ENCODE measurements around the gene C10orf71. TPM values are rescaled to one million over a fixed set of nuclear protein-coding genes. Genes with fewer than 3 reads are reported as not detected.

Gene C10orf71
- total and polyA plus RNA-seq, 11 donors: 6.6 to 228 (median 112) TPM

DNA sequence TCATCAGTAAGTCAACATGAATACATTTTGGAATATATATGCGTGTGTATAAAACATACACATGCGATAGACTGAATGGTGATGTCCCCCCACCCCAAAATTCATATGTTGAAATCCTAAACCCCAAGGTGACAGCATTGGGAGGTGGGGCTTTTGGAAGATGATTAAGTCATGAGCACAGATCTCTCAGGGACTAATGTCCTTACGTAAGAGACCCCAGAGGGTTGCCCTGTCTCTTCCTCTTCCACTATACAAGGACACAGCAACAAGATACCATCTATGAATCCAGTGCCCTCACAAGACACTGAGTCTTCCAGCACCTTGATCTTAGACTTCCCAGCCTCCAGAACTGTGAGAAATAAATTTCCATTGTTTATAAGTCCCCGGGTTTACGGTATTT lies 74.4 kb downstream of the C10orf71 start:
- WGBS, 4 donors: 92 to 96% (median 94%) methylated on average over 5 of the region's 5 CpGs
- Histone ChIP-seq H3K36me3 (no peaks in the 10 kb centered on the region), H3K4me1 (peaks cover 0 to 4% (median 0%) of the 10 kb centered on the region in 12 donors), H3K27me3 (peaks cover 0 to 6% (median 0%) of the 10 kb centered on the region in 9 donors), H3K4me3 (no peak overlapping the region), H3K27ac (no peak overlapping the region), H3K9me3 (no peaks in the 10 kb centered on the region)
- intact Hi-C loops (cut with DNase I): no loop called here
- ATAC-seq: no peak
- DNase-seq: no peak
- TF ChIP-seq, protein P1, sequence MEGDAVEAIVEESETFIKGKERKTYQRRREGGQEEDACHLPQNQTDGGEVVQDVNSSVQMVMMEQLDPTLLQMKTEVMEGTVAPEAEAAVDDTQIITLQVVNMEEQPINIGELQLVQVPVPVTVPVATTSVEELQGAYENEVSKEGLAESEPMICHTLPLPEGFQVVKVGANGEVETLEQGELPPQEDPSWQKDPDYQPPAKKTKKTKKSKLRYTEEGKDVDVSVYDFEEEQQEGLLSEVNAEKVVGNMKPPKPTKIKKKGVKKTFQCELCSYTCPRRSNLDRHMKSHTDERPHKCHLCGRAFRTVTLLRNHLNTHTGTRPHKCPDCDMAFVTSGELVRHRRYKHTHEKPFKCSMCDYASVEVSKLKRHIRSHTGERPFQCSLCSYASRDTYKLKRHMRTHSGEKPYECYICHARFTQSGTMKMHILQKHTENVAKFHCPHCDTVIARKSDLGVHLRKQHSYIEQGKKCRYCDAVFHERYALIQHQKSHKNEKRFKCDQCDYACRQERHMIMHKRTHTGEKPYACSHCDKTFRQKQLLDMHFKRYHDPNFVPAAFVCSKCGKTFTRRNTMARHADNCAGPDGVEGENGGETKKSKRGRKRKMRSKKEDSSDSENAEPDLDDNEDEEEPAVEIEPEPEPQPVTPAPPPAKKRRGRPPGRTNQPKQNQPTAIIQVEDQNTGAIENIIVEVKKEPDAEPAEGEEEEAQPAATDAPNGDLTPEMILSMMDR (IDR thresholded peaks at IDR 0.05): no peak
- TF ChIP-seq POLR2A (IDR thresholded peaks at IDR 0.05): no peak

DNA sequence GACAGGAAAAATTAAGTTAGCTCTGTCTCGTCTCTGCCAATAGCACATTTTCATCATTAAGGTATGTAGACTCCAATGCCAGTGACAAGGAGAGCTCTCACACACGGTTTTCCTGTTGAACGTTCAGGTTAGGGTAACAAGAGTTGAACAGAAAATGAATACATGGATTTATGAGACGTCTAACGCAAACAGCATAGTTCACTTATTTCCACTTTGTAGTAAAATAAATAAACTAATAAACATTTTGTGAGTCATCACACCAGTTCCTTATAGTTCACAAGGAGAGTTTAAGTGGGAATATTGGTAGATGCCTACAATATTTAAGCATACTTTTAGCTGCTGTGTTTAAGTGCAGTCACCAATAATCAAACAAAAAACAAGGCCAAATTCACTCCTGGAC lies 75.8 kb downstream of the C10orf71 start:
- H3K4me1 ChIP-seq: peaks cover 0 to 4% (median 0%) of the 10 kb centered on the region in 12 donors
- TF ChIP-seq, protein P1 (IDR thresholded peaks at IDR 0.05): no peak
- no peak for TF ChIP-seq POLR2A (IDR thresholded peaks at IDR 0.05)
- ATAC-seq: no peak
- intact Hi-C loops (cut with DNase I): no loop called here
- H3K36me3 ChIP-seq: no peaks in the 10 kb centered on the region
- WGBS, 4 donors: 81 to 87% (median 84%) methylated on average over 5 of the region's 5 CpGs
- DNase-seq: no peak
- no peak overlapping the region for H3K4me3 ChIP-seq
- no peaks in the 10 kb centered on the region for H3K9me3 ChIP-seq
- peaks cover 0 to 6% (median 0%) of the 10 kb centered on the region in 9 donors for H3K27me3 ChIP-seq
- H3K27ac ChIP-seq: no peak overlapping the region

DNA sequence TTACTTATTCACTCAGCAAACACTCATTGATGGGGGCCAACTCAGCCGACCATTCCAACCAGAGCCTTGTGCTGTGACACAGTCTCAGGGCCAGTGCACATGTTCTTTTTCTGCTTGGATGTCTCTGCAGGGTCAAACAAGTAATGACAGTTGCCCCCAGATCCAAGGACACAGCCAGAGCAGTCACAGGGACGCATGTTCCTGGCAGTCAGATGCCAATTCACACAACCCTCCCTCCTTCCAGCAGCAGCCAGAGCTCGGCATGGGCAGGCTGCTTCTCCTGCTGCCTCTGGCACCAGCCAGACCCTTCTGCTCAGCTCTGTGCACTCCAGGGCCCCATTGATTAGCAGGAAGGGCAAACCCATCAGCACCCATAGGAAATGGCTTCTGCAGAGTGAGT lies 76.6 kb downstream of the C10orf71 start:
- WGBS, 4 donors: 38 to 71% (median 54%) methylated on average over 3 of the region's 3 CpGs
- H3K4me1 ChIP-seq: peaks cover 0 to 4% (median 0%) of the 10 kb centered on the region in 12 donors
- no peaks in the 10 kb centered on the region for H3K9me3 ChIP-seq
- DNase-seq (peak in 2 of 5 donors; percentile 50 to 66), ATAC-seq (peak; percentile 85 to 90 (median 87))
- no peak for TF ChIP-seq POLR2A (IDR thresholded peaks at IDR 0.05)
- TF ChIP-seq, protein P1 (IDR thresholded peaks at IDR 0.05): no peak
- H3K27me3 ChIP-seq: peaks cover 0 to 2% (median 0%) of the 10 kb centered on the region in 9 donors
- intact Hi-C loops (cut with DNase I): no loop called here
- H3K27ac ChIP-seq: peak overlapping the region in 1 of 12 donors; percentile 26
- H3K36me3 ChIP-seq: no peaks in the 10 kb centered on the region
- no peak overlapping the region for H3K4me3 ChIP-seq

Other genes starting within 250 kb of the C10orf71 start
- gene VSTM4, start 183.6 kb upstream of the C10orf71 start, total RNA-seq: 10 to 100 TPM in 8 of 9 donors, 1 to 10 TPM in 1; 8.6 to 22.1 (median 15.8) TPM
- gene VSTM4, start 183.6 kb upstream of the C10orf71 start, polyA plus RNA-seq: 1 to 10 TPM; 5.6 to 6.9 TPM
- gene FAM170B, start 165.1 kb upstream of the C10orf71 start, total RNA-seq: not detected
- gene FAM170B, start 165.1 kb upstream of the C10orf71 start, polyA plus RNA-seq: not detected
- gene TMEM273, start 110.8 kb upstream of the C10orf71 start, total RNA-seq: 10 to 100 TPM in 8 of 9 donors, 1 to 10 TPM in 1; 7.9 to 38.7 (median 16.5) TPM
- 10 to 100 TPM; 17.2 to 19.5 TPM for gene TMEM273, start 110.8 kb upstream of the C10orf71 start, polyA plus RNA-seq
- gene DRGX, start 96.9 kb downstream of the C10orf71 start, total RNA-seq: not detected
- not detected for gene DRGX, start 96.9 kb downstream of the C10orf71 start, polyA plus RNA-seq
- 10 to 100 TPM; 12.8 to 31.5 (median 23.0) TPM for gene ERCC6, start 240.0 kb downstream of the C10orf71 start, total RNA-seq
- gene ERCC6, start 240.0 kb downstream of the C10orf71 start, polyA plus RNA-seq: 1 to 10 TPM; 4.4 to 4.7 TPM

Data from heart left ventricle (tissue), 16 donors.